Kidney epithelial cell (primary cell): ENCODE results near the gene EDC3. TPM values are rescaled to one million over a fixed set of nuclear protein-coding genes. Genes with fewer than 3 reads are reported as not detected.

ENCODE experiments used
- DNase-seq: peaks from one replicate; pipeline ENCODE4 v3.0.0-alpha.2; 2010; ENCODE audit warnings: low read depth
- H3K27me3 ChIP-seq: 2 replicates; pipeline ENCODE4 v1.6.0; 2011; ENCODE audit warnings: low read length; ENCODE audit not compliant: control insufficient read depth, insufficient read depth
- H3K36me3 ChIP-seq: 2 replicates; pipeline ENCODE4 v1.5.1; 2011; ENCODE audit warnings: low read length; ENCODE audit not compliant: control insufficient read depth, insufficient read depth
- H3K4me3 ChIP-seq: 2 replicates; pipeline ENCODE4 v1.5.1; 2011; ENCODE audit warnings: low read depth, mild to moderate bottlenecking, control low read depth, low read length
- CTCF ChIP-seq: IDR thresholded peaks from 2 replicates; pipeline ENCODE4 v1.5.1; 2011; ENCODE audit warnings: mild to moderate bottlenecking, moderate library complexity, low read length, control low read depth, inconsistent platforms; ENCODE audit not compliant: insufficient read depth, poor library complexity, severe bottlenecking
- total RNA-seq: library from RNA; depleted of rRNA; stranded (reverse); fragments of >200 nt; gene quantifications from 2 replicates; pipeline ENCODE4 v1.2.3, GENCODE V29; 2015

Gene EDC3
- total RNA-seq, 1 donor from 2014 or later, result 15.3 TPM

- Histone ChIP-seq H3K4me3 (peak overlapping the region; percentile 96), H3K27me3 (no peaks in the 10 kb centered on the region), H3K36me3 (no peaks in the 10 kb centered on the region)
- DNase-seq, result no peak
- no peak for TF ChIP-seq CTCF
Measured at GRCh38 chr15:74696398-74696729, 540 bp upstream of the EDC3 start.

- H3K27me3 ChIP-seq, result no peaks in the 10 kb centered on the region
- H3K36me3 ChIP-seq, result no peaks in the 10 kb centered on the region
- no peak overlapping the region for H3K4me3 ChIP-seq
- no peak for TF ChIP-seq CTCF
- no peak for DNase-seq
Measured at GRCh38 chr15:74692327-74692726, 3.5 kb downstream of the EDC3 start.

- TF ChIP-seq CTCF, result no peak
- H3K27me3 ChIP-seq, result no peaks in the 10 kb centered on the region
- no peak overlapping the region for H3K4me3 ChIP-seq
- no peak for DNase-seq
- H3K36me3 ChIP-seq, result no peaks in the 10 kb centered on the region
Measured at GRCh38 chr15:74683758-74684157, 12.1 kb downstream of the EDC3 start.

- no peaks in the 10 kb centered on the region for H3K36me3 ChIP-seq
- no peak overlapping the region for H3K4me3 ChIP-seq
- no peaks in the 10 kb centered on the region for H3K27me3 ChIP-seq
- no peak for TF ChIP-seq CTCF
- DNase-seq, result no peak
Measured at GRCh38 chr15:74682954-74683353, 12.9 kb downstream of the EDC3 start.

GRCh38 chr15:74680456-74680855, 15.4 kb downstream of the EDC3 start:
- DNase-seq, result no peak
- TF ChIP-seq CTCF, result no peak
- Histone ChIP-seq H3K4me3 (no peak overlapping the region), H3K27me3 (no peaks in the 10 kb centered on the region), H3K36me3 (no peaks in the 10 kb centered on the region)

- H3K36me3 ChIP-seq, result no peaks in the 10 kb centered on the region
- DNase-seq, result no peak
- H3K4me3 ChIP-seq, result no peak overlapping the region
- no peak for TF ChIP-seq CTCF
- H3K27me3 ChIP-seq, result no peaks in the 10 kb centered on the region
Measured at GRCh38 chr15:74676801-74677200, 19.0 kb downstream of the EDC3 start.
